NOMO-1 (cell line): ENCODE results near the gene CPB1.
A peak's percentile ranks its signal among the peaks of the same experiment; 100 is the strongest.

ENCODE experiments used
- DNase-seq, 2 experiments: peaks; one replicate each; lab custom pipeline; 2025; ENCODE audit not compliant: unreplicated experiment in 2 of 2; lab: John Stamatoyannopoulos, UW

The CPB1 gene

DNA sequence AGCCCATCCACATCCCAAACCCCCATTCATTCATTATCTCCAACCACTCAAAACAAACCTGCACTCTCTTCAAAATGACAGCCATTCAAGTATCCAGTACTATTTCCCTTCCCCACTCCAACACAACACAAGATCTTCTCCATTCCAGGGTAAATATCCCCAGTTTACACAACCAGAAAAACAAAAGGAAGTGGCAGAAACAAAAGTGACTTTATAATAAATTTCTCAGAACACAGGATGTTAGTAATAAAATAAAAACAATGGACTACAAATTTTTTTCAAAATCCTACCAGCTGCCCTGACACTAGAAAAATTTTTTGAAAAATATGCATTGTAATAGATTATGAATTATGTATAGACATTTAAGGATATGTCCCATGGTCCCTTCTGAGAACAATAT, 51.6 kb downstream of the CPB1 start:
- no peak for DNase-seq

DNA sequence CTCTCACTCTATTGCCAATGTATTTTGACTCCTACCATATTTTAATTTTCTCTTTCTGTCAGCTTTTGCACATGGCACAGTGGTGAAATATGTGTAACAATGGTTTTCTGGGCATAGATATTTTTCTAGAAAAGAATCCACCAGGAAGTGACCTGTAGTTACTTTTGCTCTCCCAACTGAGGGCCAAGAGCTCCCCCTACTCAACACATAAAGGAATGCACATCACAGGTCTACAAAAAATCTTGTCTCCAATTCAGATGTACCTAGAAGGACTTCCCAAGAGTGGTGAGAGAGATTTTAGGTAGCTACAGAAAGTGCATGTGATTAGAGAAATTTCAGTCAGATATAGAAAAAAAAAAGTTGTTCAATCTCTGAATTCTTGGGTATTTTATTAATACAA, 53.1 kb downstream of the CPB1 start:
- DNase-seq, result peak; percentile 25 to 38

DNA sequence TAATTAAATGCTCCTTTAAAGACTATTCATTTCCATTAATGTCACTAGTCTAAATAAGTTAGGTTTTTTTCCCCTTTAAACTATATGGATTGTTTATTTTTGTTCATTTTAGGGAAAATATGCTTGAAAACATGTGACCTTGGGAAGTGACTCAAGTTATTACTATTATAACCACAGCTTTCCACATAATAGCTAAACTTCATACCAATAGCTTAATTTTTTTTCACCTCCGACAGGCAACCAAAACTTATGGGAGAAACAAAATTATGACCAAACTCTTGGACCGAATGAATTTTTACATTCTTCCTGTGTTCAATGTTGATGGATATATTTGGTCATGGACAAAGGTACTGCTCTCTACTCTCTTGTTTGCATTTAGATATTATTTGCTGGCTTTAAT, 53.7 kb downstream of the CPB1 start:
- DNase-seq, result no peak

DNA sequence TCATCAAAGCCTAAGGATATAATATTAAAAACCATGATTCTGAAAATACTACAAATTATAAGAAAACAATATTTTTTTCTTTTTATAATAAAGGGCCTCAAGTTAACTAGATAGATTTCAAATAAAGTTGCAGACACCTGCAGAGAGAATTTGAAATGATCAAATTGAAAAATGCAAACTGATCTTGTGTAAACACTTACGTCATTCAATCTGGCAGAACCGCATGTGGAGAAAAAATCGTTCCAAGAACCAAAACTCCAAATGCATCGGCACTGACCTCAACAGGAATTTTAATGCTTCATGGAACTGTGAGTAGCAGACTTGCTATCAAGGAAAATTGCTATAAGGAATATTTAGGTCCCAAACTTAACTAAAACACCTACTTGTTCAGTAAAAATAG, 54.7 kb downstream of the CPB1 start:
- no peak for DNase-seq

DNA sequence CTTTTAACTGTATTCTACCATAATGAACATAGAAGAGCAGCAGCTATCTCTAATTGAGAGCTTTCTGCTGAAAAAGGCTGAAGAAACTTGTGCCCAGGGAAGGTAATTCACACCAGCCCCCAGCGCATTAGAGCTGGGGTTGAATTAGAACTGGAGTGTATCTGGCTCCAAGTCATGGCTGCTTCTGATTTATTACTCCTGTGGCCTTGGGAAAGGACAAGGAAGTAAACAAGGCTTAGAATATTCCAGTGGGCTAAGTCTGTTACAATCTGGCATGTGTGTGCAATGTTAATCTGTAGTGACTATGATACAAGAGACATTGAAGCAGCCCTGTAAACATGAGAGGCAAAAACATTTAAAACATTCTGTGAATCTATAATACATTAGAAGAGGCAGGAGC, 55.6 kb downstream of the CPB1 start:
- DNase-seq, result no peak

DNA sequence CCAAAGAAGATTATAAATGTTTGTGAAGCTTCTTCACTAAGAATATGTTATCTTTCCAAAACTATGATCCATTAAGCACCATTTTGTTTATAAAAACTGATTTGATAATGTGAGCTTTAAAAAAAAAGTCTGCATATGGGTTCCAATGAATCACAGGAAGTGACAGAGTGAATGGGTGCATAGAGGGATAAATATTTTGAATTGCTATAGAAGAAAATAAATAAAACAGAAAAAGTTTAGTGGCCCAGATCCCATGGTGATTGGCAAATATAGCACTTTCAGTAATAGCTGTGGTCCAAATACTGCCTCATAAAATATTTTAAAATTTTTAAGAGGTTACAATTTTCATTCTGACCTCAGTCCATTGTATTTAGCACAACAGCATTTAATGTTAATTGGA, 56.6 kb downstream of the CPB1 start:
- DNase-seq, result no peak

DNA sequence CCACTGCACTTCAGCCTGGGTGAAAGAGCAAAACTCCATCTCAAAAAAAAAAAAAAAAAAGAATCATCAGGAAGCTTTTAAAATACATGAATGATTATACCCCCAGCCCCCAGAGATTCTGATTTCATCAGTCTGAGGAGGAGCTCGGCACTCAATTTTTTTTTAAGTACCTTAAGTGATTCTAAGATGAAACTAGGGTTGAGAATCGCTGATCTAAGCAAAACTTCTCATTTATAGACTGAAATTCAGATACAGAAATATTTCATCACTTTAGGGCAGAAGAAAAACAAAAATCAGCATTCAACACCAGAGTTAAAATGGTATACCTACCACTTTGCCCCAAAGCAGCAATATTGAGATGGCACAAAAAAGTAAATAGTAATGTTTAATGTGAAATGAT, 62.2 kb downstream of the CPB1 start:
- no peak for DNase-seq

DNA sequence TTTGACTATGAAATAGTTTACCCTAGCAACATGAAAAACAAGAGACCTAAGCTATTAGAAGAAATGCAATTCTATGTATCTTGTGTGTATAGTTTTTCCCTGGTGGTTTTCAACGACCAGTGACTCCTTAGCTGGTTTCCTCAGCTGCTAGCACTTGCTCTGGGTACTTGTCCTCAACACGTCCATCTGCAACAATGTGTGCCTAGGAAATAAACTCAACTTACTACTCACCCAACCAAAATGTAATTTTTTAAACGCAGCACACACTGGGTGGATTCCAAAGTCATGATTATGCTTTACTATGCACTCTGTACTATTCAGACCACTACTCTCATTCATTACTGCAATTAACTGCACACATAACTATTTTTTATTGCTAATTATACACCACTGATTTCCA, 68.5 kb downstream of the CPB1 start:
- no peak for DNase-seq

DNA sequence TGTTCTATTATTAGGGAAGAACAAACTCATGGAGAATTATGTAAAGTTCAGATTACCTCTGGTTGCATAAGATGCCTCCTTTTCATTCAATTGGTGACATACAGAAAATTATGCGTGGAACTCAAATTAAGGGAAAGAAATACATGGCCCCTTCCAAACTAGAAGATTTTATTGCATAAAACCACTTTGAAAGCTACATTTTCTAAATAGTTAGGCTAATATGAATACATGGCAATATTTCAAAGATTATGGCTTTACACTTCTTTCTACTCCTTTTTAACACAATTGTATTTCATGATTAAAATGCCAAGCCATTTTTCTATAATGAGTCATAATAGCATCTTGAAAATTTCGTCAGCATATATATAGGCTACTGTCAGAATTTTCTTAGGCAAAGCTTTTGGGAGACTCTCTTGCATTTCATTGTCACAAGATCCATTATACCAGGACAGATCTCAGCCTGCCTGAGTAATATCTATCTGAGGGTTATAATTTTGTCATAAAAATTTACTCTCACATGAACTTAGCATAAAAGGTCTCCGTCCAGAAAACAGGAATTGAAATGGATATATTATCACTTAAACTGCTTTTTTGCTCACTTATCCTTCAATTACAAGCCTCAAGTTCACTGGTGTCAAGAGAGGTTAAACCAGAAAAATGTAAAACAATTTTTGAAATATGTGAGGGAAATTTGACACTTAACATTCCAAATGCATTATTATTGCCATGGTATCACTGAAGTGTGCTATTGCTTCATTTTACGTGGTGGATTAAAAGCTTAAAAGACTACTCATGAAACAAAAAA, 74.6 kb downstream of the CPB1 start:
- no peak for DNase-seq

DNA sequence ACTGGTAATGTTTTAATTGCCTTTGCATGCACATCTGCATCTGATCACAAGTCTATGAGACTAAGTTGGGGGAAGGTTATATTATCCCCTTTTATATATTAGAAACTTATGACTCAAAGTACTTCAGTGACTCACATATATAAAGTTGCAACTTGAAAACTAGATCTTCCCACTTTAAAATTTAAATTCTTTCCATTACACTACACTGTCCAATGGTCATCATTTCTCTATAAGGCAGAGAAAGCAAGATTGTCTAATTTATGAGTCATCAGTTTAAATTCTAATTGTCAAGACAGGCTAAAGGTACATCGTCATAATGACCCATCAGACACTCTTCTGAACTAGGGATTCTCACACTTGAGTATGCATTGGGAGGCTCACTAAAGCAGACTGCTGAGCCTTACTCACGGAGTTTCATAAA, 75.4 kb downstream of the CPB1 start:
- no peak for DNase-seq

DNA sequence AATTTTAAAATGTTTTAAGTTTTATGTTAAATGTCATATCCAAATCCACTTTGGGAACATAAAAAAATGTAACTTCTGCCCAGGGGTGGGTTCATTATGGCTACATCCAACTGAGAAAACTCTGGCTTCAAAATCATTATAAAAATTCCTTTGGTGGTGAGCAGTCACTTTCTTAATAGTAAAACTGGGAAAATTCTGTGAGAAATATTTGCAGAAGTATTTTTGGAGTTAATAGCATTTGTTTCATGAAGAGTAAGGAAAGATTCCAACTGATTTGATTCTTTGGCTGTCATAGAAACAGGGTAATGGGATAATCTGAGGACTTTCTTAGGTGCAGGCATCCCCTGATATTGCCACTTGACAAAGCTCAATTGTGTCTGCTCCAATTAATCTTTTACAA, 76.3 kb downstream of the CPB1 start:
- DNase-seq, result no peak

DNA sequence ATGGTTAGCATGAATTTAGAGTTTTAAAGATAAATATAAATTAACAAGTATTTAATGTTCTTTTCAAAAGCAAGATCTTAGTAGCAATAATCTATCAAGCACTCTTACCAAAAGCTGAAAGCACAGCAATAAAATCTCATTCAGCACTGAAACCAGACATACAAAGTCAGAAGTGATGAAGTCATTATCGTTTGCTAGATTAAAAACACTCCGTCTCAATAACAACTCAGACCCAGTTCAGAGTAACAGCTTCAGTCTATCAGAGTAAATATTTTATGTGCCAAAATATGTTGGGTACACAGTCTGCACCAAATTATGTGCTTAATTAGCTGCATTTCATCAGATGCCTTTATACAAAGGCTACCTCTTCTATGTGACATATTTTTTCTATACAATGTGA, 79.1 kb downstream of the CPB1 start:
- DNase-seq, result no peak
